ENCODE results near the gene LHFPL3. TPM values are rescaled to one million over a fixed set of nuclear protein-coding genes. Genes with fewer than 3 reads are reported as not detected.
A peak's percentile ranks its signal among the peaks of the same experiment; 100 is the strongest.
"Not testable (repeated sequence)": the region's sequence is repeated elsewhere in the genome, so short reads cannot be mapped to it uniquely, and the experiment has no call there.

Gene LHFPL3
- total RNA-seq (2021) (not detected in 2 replicates), Bru-seq, nascent RNA (percentile 1 among the genes with signal in this experiment), BruChase-seq, experiment 1, labeled RNA remaining after a 2-hour chase (percentile 5 among the genes with signal in this experiment), BruChase-seq, experiment 2, labeled RNA remaining after a 6-hour chase (percentile 10 among the genes with signal in this experiment)
- long read RNA-seq = 0 reads

- Histone ChIP-seq H3K4me1 (ENCODE audit: insufficient read depth, low read length, poor library complexity, severe bottlenecking) (peaks cover 5% of the 10 kb centered on the region), H3K27me3 (replicated peaks; ENCODE audit: insufficient read depth, low read depth, low read length, poor library complexity) (peaks cover 96% of the 10 kb centered on the region), H3K4me3 (ENCODE audit: low read depth, low read length, poor library complexity, severe bottlenecking) (peak within 1 kb of the TSS; percentile 3), H3K36me3 (ENCODE audit: insufficient read depth, low read length, poor library complexity, severe bottlenecking) (no peaks in the 10 kb centered on the region), H3K27ac (ENCODE audit: low read depth, low read length, poor library complexity, severe bottlenecking) (no peak within 1 kb of the TSS), H3K9me3 (ENCODE audit: low read depth, low read length, poor library complexity, severe bottlenecking) (no peaks in the 10 kb centered on the region)
- TF ChIP-seq CTCF (conservative IDR thresholded peaks at IDR 0.05; ENCODE audit: low read depth, low read length) (no peak), EZH2 (IDR thresholded peaks at IDR 0.05; ENCODE audit: borderline replicate concordance, low read depth, low read length, poor library complexity, severe bottlenecking) (no peak)
- no peak for DNase-seq (ENCODE audit: low spot score)
- ChIA-PET POLR2A (ENCODE audit: low non-redundant PET) (no interaction called here), CTCF (no interaction called here)
- no TSS peak for BruUV-seq (replicated peaks)
- intact Hi-C loops (cut with micrococcal nuclease; ENCODE audit: unreplicated experiment) = no loop called here
Observed at GRCh38 chr7:104328296-104328969, at the start of gene LHFPL3. TSS of gene LHFPL3 (plus strand) at chr7:104328603.

- H3K27ac ChIP-seq (ENCODE audit: low read depth, low read length, poor library complexity, severe bottlenecking); BruUV-seq (replicated peaks); H3K4me3 ChIP-seq (ENCODE audit: low read depth, low read length, poor library complexity, severe bottlenecking); DNase-seq (ENCODE audit: low spot score); CTCF ChIA-PET; intact Hi-C loops (cut with micrococcal nuclease; ENCODE audit: unreplicated experiment); H3K36me3 ChIP-seq (ENCODE audit: insufficient read depth, low read length, poor library complexity, severe bottlenecking); H3K9me3 ChIP-seq (ENCODE audit: low read depth, low read length, poor library complexity, severe bottlenecking); POLR2A ChIA-PET (ENCODE audit: low non-redundant PET); H3K4me1 ChIP-seq (ENCODE audit: insufficient read depth, low read length, poor library complexity, severe bottlenecking): not testable (repeated sequence)
- H3K27me3 ChIP-seq (replicated peaks; ENCODE audit: insufficient read depth, low read depth, low read length, poor library complexity) = peaks cover 30% of the 10 kb centered on the region
Observed at GRCh38 chr7:104281685-104282084, 46.7 kb upstream of the LHFPL3 start.

GRCh38 chr7:104286839-104287238 lies 41.6 kb upstream of the LHFPL3 start:
- TF ChIP-seq EZH2 (IDR thresholded peaks at IDR 0.05; ENCODE audit: borderline replicate concordance, low read depth, low read length, poor library complexity, severe bottlenecking) (no peak), CTCF (conservative IDR thresholded peaks at IDR 0.05; ENCODE audit: low read depth, low read length) (no peak)
- BruUV-seq (replicated peaks) = no TSS peak
- ChIA-PET POLR2A (ENCODE audit: low non-redundant PET) (no interaction called here), CTCF (interaction anchor here (0.6 kb wide), 1 partner anchor 607 kb away, joined by 7 read pairs; no protein-coding TSS in a partner anchor)
- no peak overlapping the region for H3K27ac ChIP-seq (ENCODE audit: low read depth, low read length, poor library complexity, severe bottlenecking)
- DNase-seq (ENCODE audit: low spot score) = no peak
- H3K4me3 ChIP-seq (ENCODE audit: low read depth, low read length, poor library complexity, severe bottlenecking) = no peak overlapping the region
- intact Hi-C loops (cut with micrococcal nuclease; ENCODE audit: unreplicated experiment) = no loop called here
- no peaks in the 10 kb centered on the region for H3K4me1 ChIP-seq (ENCODE audit: insufficient read depth, low read length, poor library complexity, severe bottlenecking)
- peaks cover 57% of the 10 kb centered on the region for H3K27me3 ChIP-seq (replicated peaks; ENCODE audit: insufficient read depth, low read depth, low read length, poor library complexity)
- H3K9me3 ChIP-seq (ENCODE audit: low read depth, low read length, poor library complexity, severe bottlenecking) = no peaks in the 10 kb centered on the region
- no peaks in the 10 kb centered on the region for H3K36me3 ChIP-seq (ENCODE audit: insufficient read depth, low read length, poor library complexity, severe bottlenecking)

- CTCF ChIA-PET = no interaction called here
Observed at GRCh38 chr7:104288137-104288536, 40.3 kb upstream of the LHFPL3 start.

More at GRCh38 chr7:104288137-104288536, 40.3 kb upstream of the LHFPL3 start:
- Histone ChIP-seq H3K9me3 (ENCODE audit: low read depth, low read length, poor library complexity, severe bottlenecking) (no peaks in the 10 kb centered on the region), H3K27me3 (replicated peaks; ENCODE audit: insufficient read depth, low read depth, low read length, poor library complexity) (peaks cover 69% of the 10 kb centered on the region), H3K4me1 (ENCODE audit: insufficient read depth, low read length, poor library complexity, severe bottlenecking) (no peaks in the 10 kb centered on the region), H3K27ac (ENCODE audit: low read depth, low read length, poor library complexity, severe bottlenecking) (no peak overlapping the region), H3K36me3 (ENCODE audit: insufficient read depth, low read length, poor library complexity, severe bottlenecking) (no peaks in the 10 kb centered on the region), H3K4me3 (ENCODE audit: low read depth, low read length, poor library complexity, severe bottlenecking) (no peak overlapping the region)
- POLR2A ChIA-PET (ENCODE audit: low non-redundant PET) = no interaction called here
- DNase-seq (ENCODE audit: low spot score) = no peak
- TF ChIP-seq CTCF (conservative IDR thresholded peaks at IDR 0.05; ENCODE audit: low read depth, low read length) (no peak), EZH2 (IDR thresholded peaks at IDR 0.05; ENCODE audit: borderline replicate concordance, low read depth, low read length, poor library complexity, severe bottlenecking) (no peak)
- intact Hi-C loops (cut with micrococcal nuclease; ENCODE audit: unreplicated experiment) = no loop called here
- BruUV-seq (replicated peaks) = no TSS peak

All from A673 (cell line).